ENCODE results near the gene FA2H. TPM values are rescaled to one million over a fixed set of nuclear protein-coding genes. Genes with fewer than 3 reads are reported as not detected.
A peak's percentile ranks its signal among the peaks of the same experiment; 100 is the strongest.
"Not testable (repeated sequence)": the region's sequence is repeated elsewhere in the genome, so short reads cannot be mapped to it uniquely, and the experiment has no call there.

Gene FA2H
- total RNA-seq, 1 experiment from 2014 or later: not detected

GRCh38 chr16:74735554-74735953 is 39.1 kb downstream of the FA2H start:
- DNase-seq (ENCODE audit: low read depth, low spot score): no peak
- in situ Hi-C loops (cut with HindIII; ENCODE audit: low pct_unique_long_range_greater_than_20kb, low sequenced_read_pairs): no loop called here

GRCh38 chr16:74735162-74735452 is 39.5 kb downstream of the FA2H start:
- no peak for DNase-seq (ENCODE audit: low read depth, low spot score)
- in situ Hi-C loops (cut with HindIII; ENCODE audit: low pct_unique_long_range_greater_than_20kb, low sequenced_read_pairs): no loop called here

GRCh38 chr16:74734361-74735161 is 40.1 kb downstream of the FA2H start:
- DNase-seq (ENCODE audit: low read depth, low spot score): no peak
- in situ Hi-C loops (cut with HindIII; ENCODE audit: low pct_unique_long_range_greater_than_20kb, low sequenced_read_pairs): no loop called here

- in situ Hi-C loops (cut with HindIII; ENCODE audit: low pct_unique_long_range_greater_than_20kb, low sequenced_read_pairs): no loop called here
- no peak for DNase-seq (ENCODE audit: low read depth, low spot score)
These were observed 41.8 kb downstream of the FA2H start for GRCh38 chr16:74732707-74733350.

- in situ Hi-C loops (cut with HindIII; ENCODE audit: low pct_unique_long_range_greater_than_20kb, low sequenced_read_pairs): no loop called here
- no peak for DNase-seq (ENCODE audit: low read depth, low spot score)
These were observed 42.7 kb downstream of the FA2H start for GRCh38 chr16:74731853-74732477.

- no peak for DNase-seq (ENCODE audit: low read depth, low spot score)
- in situ Hi-C loops (cut with HindIII; ENCODE audit: low pct_unique_long_range_greater_than_20kb, low sequenced_read_pairs): no loop called here
These were observed 44.6 kb downstream of the FA2H start for GRCh38 chr16:74729783-74730683.

GRCh38 chr16:74727903-74728302 is 46.7 kb downstream of the FA2H start:
- in situ Hi-C loops (cut with HindIII; ENCODE audit: low pct_unique_long_range_greater_than_20kb, low sequenced_read_pairs): no loop called here

GRCh38 chr16:74726716-74727115 is 47.9 kb downstream of the FA2H start:
- peak; percentile 55 for DNase-seq (ENCODE audit: low read depth, low spot score)

More at GRCh38 chr16:74727903-74728302, 46.7 kb downstream of the FA2H start:
- no peak for DNase-seq (ENCODE audit: low read depth, low spot score)

GRCh38 chr16:74725651-74726455 is 48.8 kb downstream of the FA2H start:
- DNase-seq (ENCODE audit: low read depth, low spot score): no peak
- in situ Hi-C loops (cut with HindIII; ENCODE audit: low pct_unique_long_range_greater_than_20kb, low sequenced_read_pairs): no loop called here

More at GRCh38 chr16:74726716-74727115, 47.9 kb downstream of the FA2H start:
- in situ Hi-C loops (cut with HindIII; ENCODE audit: low pct_unique_long_range_greater_than_20kb, low sequenced_read_pairs): no loop called here

GRCh38 chr16:74724820-74725549 is 49.6 kb downstream of the FA2H start:
- no peak for DNase-seq (ENCODE audit: low read depth, low spot score)
- in situ Hi-C loops (cut with HindIII; ENCODE audit: low pct_unique_long_range_greater_than_20kb, low sequenced_read_pairs): no loop called here

- no peak for DNase-seq (ENCODE audit: low read depth, low spot score)
- in situ Hi-C loops (cut with HindIII; ENCODE audit: low pct_unique_long_range_greater_than_20kb, low sequenced_read_pairs): no loop called here
These were observed 51.4 kb downstream of the FA2H start for GRCh38 chr16:74723256-74723655.

GRCh38 chr16:74722156-74722555 is 52.5 kb downstream of the FA2H start:
- in situ Hi-C loops (cut with HindIII; ENCODE audit: low pct_unique_long_range_greater_than_20kb, low sequenced_read_pairs); DNase-seq (ENCODE audit: low read depth, low spot score): not testable (repeated sequence)

- in situ Hi-C loops (cut with HindIII; ENCODE audit: low pct_unique_long_range_greater_than_20kb, low sequenced_read_pairs): no loop called here
- DNase-seq (ENCODE audit: low read depth, low spot score): no peak
These were observed 52.9 kb downstream of the FA2H start for GRCh38 chr16:74721716-74722115.

GRCh38 chr16:74720579-74720978 is 54.0 kb downstream of the FA2H start:
- in situ Hi-C loops (cut with HindIII; ENCODE audit: low pct_unique_long_range_greater_than_20kb, low sequenced_read_pairs): no loop called here

GRCh38 chr16:74718741-74719610 is 55.6 kb downstream of the FA2H start:
- no peak for DNase-seq (ENCODE audit: low read depth, low spot score)
- in situ Hi-C loops (cut with HindIII; ENCODE audit: low pct_unique_long_range_greater_than_20kb, low sequenced_read_pairs): no loop called here

More at GRCh38 chr16:74720579-74720978, 54.0 kb downstream of the FA2H start:
- no peak for DNase-seq (ENCODE audit: low read depth, low spot score)

GRCh38 chr16:74718140-74718539 is 56.5 kb downstream of the FA2H start:
- in situ Hi-C loops (cut with HindIII; ENCODE audit: low pct_unique_long_range_greater_than_20kb, low sequenced_read_pairs): no loop called here

More at GRCh38 chr16:74718140-74718539, 56.5 kb downstream of the FA2H start:
- DNase-seq (ENCODE audit: low read depth, low spot score): no peak

Measured in SK-MEL-5 (cell line).